ENCODE results near the gene CD52.
A peak's percentile ranks its signal among the peaks of the same experiment; 100 is the strongest.
"Not testable (repeated sequence)": the region's sequence is repeated elsewhere in the genome, so short reads cannot be mapped to it uniquely, and the experiment has no call there.

Gene CD52

GRCh38 chr1:26284597-26285347, 33.0 kb upstream of the CD52 start:
- peak; percentile 97 for DNase-seq

GRCh38 chr1:26285366-26286063, 32.2 kb upstream of the CD52 start:
- DNase-seq: no peak

GRCh38 chr1:26286064-26286416, 31.7 kb upstream of the CD52 start:
- no peak for DNase-seq

- DNase-seq: peak; percentile 49
These were observed 30.6 kb upstream of the CD52 start for GRCh38 chr1:26287033-26287711.

DNA sequence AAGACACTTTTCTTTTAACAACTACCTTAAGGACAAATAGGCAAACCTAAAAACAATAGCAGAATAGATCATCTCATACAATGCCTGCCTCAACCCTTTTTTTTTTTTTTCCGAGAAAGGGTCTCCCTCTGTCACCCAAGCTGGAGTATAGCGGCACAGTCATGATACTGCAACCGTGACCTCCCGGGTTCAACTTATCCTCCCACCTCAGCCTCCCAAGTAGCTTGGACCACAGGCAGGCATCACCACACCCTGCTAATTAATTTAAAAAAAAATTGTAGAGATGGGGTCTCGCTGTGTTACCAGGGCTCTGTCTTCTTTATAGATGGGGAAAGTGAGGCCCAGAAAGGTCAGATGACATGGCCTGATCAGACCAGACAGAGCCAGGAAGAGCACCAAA, 29.9 kb upstream of the CD52 start:
- no peak for DNase-seq

GRCh38 chr1:26288311-26288941, 29.3 kb upstream of the CD52 start:
- peak; percentile 73 for DNase-seq

DNA sequence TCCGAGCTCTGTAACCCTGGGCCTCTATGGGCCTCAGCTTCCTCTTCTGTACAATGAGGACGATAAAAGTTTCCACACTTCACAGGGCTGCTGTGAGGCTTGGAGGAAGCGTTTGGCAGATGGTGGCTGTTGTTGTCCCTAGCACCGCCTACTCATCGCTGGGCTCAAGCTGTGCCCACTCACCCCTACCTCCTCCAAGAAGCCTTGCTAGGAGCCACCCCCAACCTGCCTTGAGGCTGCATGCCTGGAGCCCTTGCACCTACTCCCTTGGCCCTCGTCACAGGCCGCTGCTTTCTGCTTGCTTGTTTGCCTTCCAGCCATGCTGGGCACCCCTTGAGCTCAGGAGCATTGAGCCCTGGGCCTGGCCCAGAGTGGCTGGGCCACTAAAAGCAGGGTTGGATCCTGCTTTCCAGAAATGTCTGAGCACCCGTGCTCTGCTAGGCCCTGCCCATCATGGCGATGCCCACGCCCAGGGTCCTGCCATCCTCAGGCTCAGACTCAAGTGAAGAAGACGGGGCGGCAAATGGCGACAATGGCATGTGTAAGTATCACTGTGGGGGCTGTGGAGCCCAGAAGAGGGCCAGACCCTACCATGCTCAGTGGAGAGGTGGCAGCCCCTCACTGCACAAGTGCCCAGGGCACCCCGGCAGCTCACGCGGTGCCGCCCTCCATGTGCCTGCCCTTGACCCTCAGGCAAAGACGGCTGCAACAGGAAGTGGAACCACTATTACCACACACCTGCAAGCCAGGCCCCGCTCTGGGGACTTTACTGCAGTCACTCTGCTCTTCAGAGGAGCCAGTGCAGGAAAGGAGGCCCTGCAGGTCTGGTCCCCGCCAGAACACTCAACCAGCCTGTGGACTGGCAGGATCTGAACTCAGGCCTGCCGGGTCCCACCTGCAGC, 28.3 kb upstream of the CD52 start:
- DNase-seq: no peak

- no peak for DNase-seq
These were observed 27.5 kb upstream of the CD52 start for GRCh38 chr1:26290122-26290881.

GRCh38 chr1:26290882-26291261, 26.9 kb upstream of the CD52 start:
- DNase-seq: no peak

GRCh38 chr1:26291433-26291832, 26.3 kb upstream of the CD52 start:
- no peak for DNase-seq

DNA sequence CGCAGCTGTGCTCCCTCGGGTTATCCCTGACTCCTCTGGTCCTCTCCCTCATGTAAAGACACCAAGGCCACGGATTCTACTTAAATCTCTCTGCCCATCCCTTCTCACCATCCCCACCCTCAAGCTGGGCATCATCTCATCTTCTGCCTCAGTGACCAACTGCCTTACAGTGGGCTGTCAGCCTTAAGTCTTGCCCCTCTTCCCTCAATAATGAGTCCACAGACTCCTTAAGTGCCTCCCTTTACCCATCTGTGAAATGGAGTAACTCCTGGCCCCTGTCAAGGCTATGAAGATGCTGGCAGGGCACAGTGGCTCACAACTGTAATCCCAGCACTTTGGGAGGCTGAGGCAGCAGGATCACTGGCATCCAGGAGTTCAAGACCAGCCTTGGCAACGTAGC, 25.8 kb upstream of the CD52 start:
- DNase-seq: no peak

DNA sequence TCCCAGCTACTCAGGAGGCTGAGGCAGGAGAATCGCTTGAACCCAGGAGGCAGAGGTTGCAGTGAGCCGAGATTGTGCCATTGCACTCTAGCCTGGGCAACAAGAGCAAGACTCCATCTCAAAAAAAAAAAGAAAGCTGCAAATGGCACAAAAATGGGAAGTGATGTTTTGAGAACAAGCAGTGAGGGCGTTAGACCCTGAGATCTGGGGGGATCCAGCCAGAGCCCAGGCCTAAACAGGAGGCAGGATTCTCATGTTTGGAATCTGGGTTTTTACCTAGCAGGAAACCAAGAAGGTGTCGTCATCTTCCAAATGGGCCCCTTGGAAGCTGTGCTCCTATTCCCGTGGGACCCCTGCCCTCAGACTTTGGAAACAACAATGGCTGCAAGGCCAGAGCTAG, 25.0 kb upstream of the CD52 start:
- DNase-seq: not testable (repeated sequence)

- no peak for DNase-seq
These were observed 23.8 kb upstream of the CD52 start for GRCh38 chr1:26293911-26294463.

- no peak for DNase-seq
These were observed 22.3 kb upstream of the CD52 start for GRCh38 chr1:26295194-26296138.

- no peak for DNase-seq
These were observed 21.3 kb upstream of the CD52 start for GRCh38 chr1:26296340-26297056.

- no peak for DNase-seq
These were observed 20.5 kb upstream of the CD52 start for GRCh38 chr1:26297057-26297790.

DNA sequence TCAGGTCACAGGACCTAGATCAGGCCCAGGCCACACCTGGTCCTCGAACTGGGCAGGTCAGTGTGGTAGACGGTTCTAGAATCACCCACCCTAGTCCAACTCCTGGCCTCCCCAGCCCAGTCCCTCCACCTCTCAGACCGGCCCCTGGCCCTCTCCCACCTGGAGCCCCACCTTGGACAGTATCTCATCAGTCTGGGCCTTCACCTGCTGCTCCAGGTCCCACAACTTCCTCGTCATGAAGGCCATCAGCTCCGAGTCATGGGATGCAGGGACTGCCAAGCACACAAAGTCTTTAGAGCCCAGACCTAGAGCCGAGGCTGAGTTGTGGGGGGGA, 20.0 kb upstream of the CD52 start:
- DNase-seq: no peak

DNA sequence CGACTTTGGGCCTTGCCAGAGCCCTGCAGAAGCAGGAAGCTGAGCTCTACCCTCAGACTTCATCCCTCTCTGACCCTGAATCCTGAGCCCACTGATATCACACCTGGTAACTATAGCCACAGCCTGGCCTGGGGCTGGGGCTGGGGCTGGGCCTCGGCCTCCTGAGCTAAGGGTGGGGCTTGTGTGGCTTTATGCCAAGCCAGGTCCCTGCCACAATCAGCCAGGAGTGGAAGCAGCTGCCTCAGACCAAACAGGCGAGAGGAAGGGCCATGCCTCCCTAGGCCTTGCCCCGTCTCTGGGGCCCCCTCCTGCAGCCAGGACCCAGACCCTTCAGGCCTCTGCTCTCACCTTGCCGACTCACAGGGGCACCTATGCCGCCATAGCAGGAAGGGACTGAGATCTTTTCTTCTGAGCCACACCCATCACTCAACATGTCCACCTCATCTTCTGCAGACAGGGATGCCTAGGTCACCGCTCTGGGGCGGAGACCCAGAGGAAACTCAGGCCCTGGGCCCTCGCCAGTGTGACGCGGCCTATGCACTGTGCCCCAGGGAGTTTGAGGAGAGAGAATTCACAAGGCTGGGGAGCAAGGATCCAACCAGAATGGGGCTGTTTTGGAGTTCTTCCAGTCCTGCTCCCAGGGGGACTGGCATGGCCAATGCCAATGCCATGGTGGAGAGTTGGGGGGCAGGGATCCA, 17.0 kb upstream of the CD52 start:
- no peak for DNase-seq
